ENCODE results near the gene CENPS. TPM values are rescaled to one million over a fixed set of nuclear protein-coding genes. Genes with fewer than 3 reads are reported as not detected.
A peak's percentile ranks its signal among the peaks of the same experiment; 100 is the strongest.

CENPS gene
- total and polyA plus RNA-seq, 9 of the 15 experiments (the other 6 are each of a cell fraction or from before 2014, with no cell fraction given): 10.2 to 36.0 (median 26.0) TPM

GRCh38 chr1:10474613-10475507, 44.6 kb downstream of the CENPS start, which contains the start of gene PEX14 (continued):
- TF ChIP-seq RAD51 (IDR thresholded peaks at IDR 0.05; ENCODE audit: borderline replicate concordance, low read depth): no peak; the same call in 1 of the 2 replicates
- peak in 1 of 2 experiments; percentile 58; a peak in 1 of 4 replicates for TF ChIP-seq FOXA3 (CRISPR knock-in tag; conservative IDR thresholded peaks at IDR 0.05 in 1 of 2, IDR thresholded peaks at IDR 0.05 in 1 of 2)
- TF ChIP-seq POLR2AphosphoS5 (IDR thresholded peaks at IDR 0.05; ENCODE audit: control insufficient read depth, insufficient read depth, low read depth, low read length): peak; percentile 87
- TF ChIP-seq MLLT1 (IDR thresholded peaks at IDR 0.05): peak in 1 of 2 experiments; percentile 100; a peak in 2 of 4 replicates
- no peak for TF ChIP-seq PURB (CRISPR knock-in tag; IDR thresholded peaks at IDR 0.05; ENCODE audit: low read depth)
- TF ChIP-seq BMI1 (IDR thresholded peaks at IDR 0.05; ENCODE audit: low read length): no peak
- TF ChIP-seq ZNF77 (CRISPR knock-in tag; IDR thresholded peaks at IDR 0.05): no peak
- TF ChIP-seq FOXP4 (CRISPR knock-in tag; IDR thresholded peaks at IDR 0.05; ENCODE audit: borderline replicate concordance): no peak
- TF ChIP-seq ELK3 (CRISPR knock-in tag; IDR thresholded peaks at IDR 0.05): no peak
- no peak; the same call in 1 of the 2 replicates for TF ChIP-seq NR2C2 (CRISPR knock-in tag; IDR thresholded peaks at IDR 0.05)
- peak; percentile 93 for TF ChIP-seq NR2C2 (tag; IDR thresholded peaks at IDR 0.05)
- TF ChIP-seq PCBP1 (IDR thresholded peaks at IDR 0.05; ENCODE audit: low read depth, low read length, poor library complexity, severe bottlenecking): peak; percentile 40
- TF ChIP-seq ARNT (IDR thresholded peaks at IDR 0.05): peak in 1 of 2 experiments; percentile 80; a peak in 1 of 4 replicates
- no peak for TF ChIP-seq PRPF4 (IDR thresholded peaks at IDR 0.05; ENCODE audit: insufficient read depth, low read depth, low read length, poor library complexity, severe bottlenecking)
- TF ChIP-seq SIN3A (IDR thresholded peaks at IDR 0.05; ENCODE audit: borderline replicate concordance in 2 of 2, control insufficient read depth in 1 of 2, low read depth in 2 of 2, low read length in 2 of 2): peak; percentile 73 to 87; a peak in 2 of 4 replicates
- no peak for TF ChIP-seq ZNF583 (CRISPR knock-in tag; IDR thresholded peaks at IDR 0.05)
- TF ChIP-seq RBFOX2 (IDR thresholded peaks at IDR 0.05; ENCODE audit: low read depth, low read length): peak; percentile 91
- no peak for TF ChIP-seq ZNF445 (CRISPR knock-in tag; IDR thresholded peaks at IDR 0.05; ENCODE audit: low read depth)
- no peak; the same call in 1 of the 2 replicates for TF ChIP-seq PML (IDR thresholded peaks at IDR 0.05; ENCODE audit: low read length)
- peak; percentile 56; the same call in 1 of the 2 replicates for TF ChIP-seq LARP7 (IDR thresholded peaks at IDR 0.05)
- no peak for TF ChIP-seq ZNF586 (CRISPR knock-in tag; conservative IDR thresholded peaks at IDR 0.05)
- TF ChIP-seq FOXK1 (CRISPR knock-in tag; IDR thresholded peaks at IDR 0.05; ENCODE audit: borderline replicate concordance): no peak
- TF ChIP-seq EGR1 (conservative IDR thresholded peaks at IDR 0.05): no peak; the same call in 1 of the 2 replicates

Measured in K562 (cell line).